DOHH2 (cell line): ENCODE measurements around the gene RAD51B.

Source experiments
- H3F3A ChIP-seq: fragments of 200-600 bp; sonication (generic), shearing (Covaris generic); 2 replicates; pipeline ENCODE4 v1.6.0; 2016; ENCODE audit warnings: antibody characterized with exemption, mild to moderate bottlenecking; ENCODE audit not compliant: control insufficient read depth, insufficient read depth
- H3K27ac ChIP-seq: fragments of 200-600 bp; sonication (generic); 2 replicates; pipeline ENCODE4 v1.5.1; 2014; ENCODE audit warnings: low read depth, mild to moderate bottlenecking, low read length, moderate library complexity
- H3K27me3 ChIP-seq: fragments of 200-600 bp; sonication (generic); 2 replicates; pipeline ENCODE4 v1.6.1; 2014; ENCODE audit warnings: mild to moderate bottlenecking, low read length, mixed read lengths; ENCODE audit not compliant: control insufficient read depth
- H3K36me3 ChIP-seq: fragments of 200-600 bp; sonication (generic); 2 replicates; pipeline ENCODE4 v1.6.1; 2014; ENCODE audit warnings: mild to moderate bottlenecking, low read length, moderate library complexity, mixed read lengths; ENCODE audit not compliant: control insufficient read depth
- H3K4me1 ChIP-seq: fragments of 200-600 bp; sonication (generic); 2 replicates; pipeline ENCODE4 v1.6.1; 2014; ENCODE audit warnings: mild to moderate bottlenecking, low read length, mixed read lengths; ENCODE audit not compliant: control insufficient read depth
- H3K4me2 ChIP-seq: fragments of 200-600 bp; sonication (generic); 2 replicates; pipeline ENCODE4 v1.6.0; 2014; ENCODE audit warnings: mild to moderate bottlenecking, low read length, moderate library complexity
- H3K4me3 ChIP-seq: fragments of 200-600 bp; sonication (generic); 2 replicates; pipeline ENCODE4 v1.5.1; 2014; ENCODE audit warnings: mild to moderate bottlenecking, low read length, mixed read lengths
- H3K79me2 ChIP-seq: fragments of 200-600 bp; sonication (generic); 2 replicates; pipeline ENCODE4 v1.6.1; 2014; ENCODE audit warnings: mild to moderate bottlenecking, low read length, mixed read lengths; ENCODE audit not compliant: control insufficient read depth
- H3K9me2 ChIP-seq: fragments of 200-600 bp; sonication (generic); replicated peaks from 2 replicates; pipeline ENCODE4 v1.6.1; 2014; ENCODE audit warnings: mild to moderate bottlenecking, low read length, mixed read lengths; ENCODE audit not compliant: control insufficient read depth
- H3K9me3 ChIP-seq: fragments of 200-600 bp; sonication (generic); 2 replicates; pipeline ENCODE4 v1.6.1; 2014; ENCODE audit warnings: antibody characterized with exemption, low read length, mixed read lengths; ENCODE audit not compliant: control insufficient read depth, insufficient read depth
- H4K20me1 ChIP-seq: fragments of 200-600 bp; sonication (generic); 2 replicates; pipeline ENCODE4 v1.6.0; 2014; ENCODE audit warnings: low read depth, mild to moderate bottlenecking, antibody characterized with exemption, low read length, moderate library complexity; ENCODE audit not compliant: control insufficient read depth, insufficient read depth
- CTCF ChIP-seq: fragments of 200-600 bp; sonication (generic); IDR thresholded peaks from one replicate; pipeline ENCODE4 v1.5.1; 2014; ENCODE audit warnings: antibody characterized with exemption, mild to moderate bottlenecking, low read depth, low read length; ENCODE audit not compliant: poor library complexity, severe bottlenecking
- EZH2phosphoT487 ChIP-seq: fragments of 200-600 bp; sonication (generic); IDR thresholded peaks from 2 replicates; pipeline ENCODE4 v1.6.1; 2017; ENCODE audit warnings: borderline replicate concordance, mild to moderate bottlenecking, antibody characterized with exemption, low read length, moderate library complexity, mixed read lengths

RAD51B gene

GRCh38 chr14:68418174-68419118, 598.9 kb downstream of the RAD51B start:
- TF ChIP-seq CTCF, result no peak
- TF ChIP-seq EZH2phosphoT487, result no peak
- Histone ChIP-seq H3K27me3 (no peaks in the 10 kb centered on the region), H3K79me2 (no peaks in the 10 kb centered on the region), H3F3A (no peaks in the 10 kb centered on the region), H3K4me3 (no peak overlapping the region), H3K9me2 (no peaks in the 10 kb centered on the region), H3K27ac (no peak overlapping the region), H3K36me3 (no peaks in the 10 kb centered on the region), H3K9me3 (no peaks in the 10 kb centered on the region), H3K4me1 (no peaks in the 10 kb centered on the region), H4K20me1 (no peaks in the 10 kb centered on the region), H3K4me2 (no peak overlapping the region)

GRCh38 chr14:68420350-68420749, 600.8 kb downstream of the RAD51B start:
- no peaks in the 10 kb centered on the region for H3K79me2 ChIP-seq
- no peaks in the 10 kb centered on the region for H3K4me1 ChIP-seq
- H3K4me2 ChIP-seq, result no peak overlapping the region
- H3K36me3 ChIP-seq, result no peaks in the 10 kb centered on the region
- no peak overlapping the region for H3K4me3 ChIP-seq
- no peaks in the 10 kb centered on the region for H3K27me3 ChIP-seq
- no peaks in the 10 kb centered on the region for H4K20me1 ChIP-seq
- H3K9me2 ChIP-seq, result no peaks in the 10 kb centered on the region
- H3K9me3 ChIP-seq, result no peaks in the 10 kb centered on the region
- no peak overlapping the region for H3K27ac ChIP-seq
- no peaks in the 10 kb centered on the region for H3F3A ChIP-seq
- TF ChIP-seq EZH2phosphoT487, result no peak

GRCh38 chr14:68421116-68421515, 601.5 kb downstream of the RAD51B start:
- Histone ChIP-seq H3F3A (no peaks in the 10 kb centered on the region), H3K79me2 (no peaks in the 10 kb centered on the region), H3K27ac (no peak overlapping the region), H3K36me3 (no peaks in the 10 kb centered on the region), H3K9me3 (no peaks in the 10 kb centered on the region), H3K9me2 (no peaks in the 10 kb centered on the region), H3K27me3 (no peaks in the 10 kb centered on the region), H3K4me2 (no peak overlapping the region), H3K4me1 (no peaks in the 10 kb centered on the region), H4K20me1 (no peaks in the 10 kb centered on the region), H3K4me3 (no peak overlapping the region)
- TF ChIP-seq EZH2phosphoT487 (no peak), CTCF (no peak)

- no peaks in the 10 kb centered on the region for H3K36me3 ChIP-seq
- TF ChIP-seq CTCF (no peak), EZH2phosphoT487 (no peak)
- no peaks in the 10 kb centered on the region for H3K9me2 ChIP-seq
- H3F3A ChIP-seq, result no peaks in the 10 kb centered on the region
- H3K4me3 ChIP-seq, result no peak overlapping the region
- no peaks in the 10 kb centered on the region for H3K27me3 ChIP-seq
- no peaks in the 10 kb centered on the region for H4K20me1 ChIP-seq
- no peaks in the 10 kb centered on the region for H3K79me2 ChIP-seq
- no peaks in the 10 kb centered on the region for H3K9me3 ChIP-seq
- H3K27ac ChIP-seq, result no peak overlapping the region
- H3K4me2 ChIP-seq, result no peak overlapping the region
- no peaks in the 10 kb centered on the region for H3K4me1 ChIP-seq
Observed at GRCh38 chr14:68423686-68424085, 604.1 kb downstream of the RAD51B start.
